ENCODE data around the gene AHCTF1. TPM values are rescaled to one million over a fixed set of nuclear protein-coding genes. Genes with fewer than 3 reads are reported as not detected.
"Not testable (repeated sequence)": the region's sequence is repeated elsewhere in the genome, so short reads cannot be mapped to it uniquely, and the experiment has no call there.

Gene AHCTF1
- total and polyA plus RNA-seq, 7 donors = 3.7 to 61.8 (median 35.7) TPM

- 91% methylated on average over 7 of the region's 7 CpGs for WGBS, 2 donors
- Histone ChIP-seq H3K9me3 (no peaks in the 10 kb centered on the region), H3K27me3 (no peaks in the 10 kb centered on the region), H3K4me3 (no peak overlapping the region), H3K36me3 (peaks cover 0 to 27% (median 2%) of the 10 kb centered on the region in 4 donors), H3K4me1 (peaks cover 0 to 44% (median 31%) of the 10 kb centered on the region in 4 donors), H3K27ac (no peak overlapping the region)
- no peak for TF ChIP-seq CTCF (IDR thresholded peaks at IDR 0.05)
- TF ChIP-seq POLR2AphosphoS5 (IDR thresholded peaks at IDR 0.05) = no peak
- no peak for DNase-seq
- intact Hi-C loops (cut with DNase I) = no loop called here
These were observed 11.8 kb downstream of the AHCTF1 start for GRCh38 chr1:246919902-246920301.

- Histone ChIP-seq H3K4me1 (peaks cover 0 to 24% (median 11%) of the 10 kb centered on the region in 4 donors), H3K36me3 (peaks cover 0 to 59% (median 11%) of the 10 kb centered on the region in 4 donors)
- intact Hi-C loops (cut with DNase I); H3K27me3 ChIP-seq; H3K9me3 ChIP-seq; H3K27ac ChIP-seq; H3K4me3 ChIP-seq; DNase-seq: not testable (repeated sequence)
- 87 to 95% methylated on average over 7 of the region's 7 CpGs for WGBS, 2 donors
These were observed 15.5 kb downstream of the AHCTF1 start for GRCh38 chr1:246916026-246916923.

- H3K27ac ChIP-seq = no peak overlapping the region
- H3K36me3 ChIP-seq = peaks cover 12 to 77% (median 38%) of the 10 kb centered on the region in 4 donors
- H3K9me3 ChIP-seq = no peaks in the 10 kb centered on the region
- WGBS, 2 donors = 76 to 82% methylated on average over 1 of the region's 1 CpG
- no peak overlapping the region for H3K4me3 ChIP-seq
- no peaks in the 10 kb centered on the region for H3K27me3 ChIP-seq
- intact Hi-C loops (cut with DNase I) = no loop called here
- DNase-seq = no peak
- TF ChIP-seq EP300 (IDR thresholded peaks at IDR 0.05) (no peak), POLR2A (IDR thresholded peaks at IDR 0.05) (no peak), CTCF (IDR thresholded peaks at IDR 0.05) (peak in 1 of 4 experiments; percentile 30), POLR2AphosphoS5 (IDR thresholded peaks at IDR 0.05) (no peak)
- H3K4me1 ChIP-seq = peaks cover 0 to 6% (median 2%) of the 10 kb centered on the region in 4 donors
These were observed 24.3 kb downstream of the AHCTF1 start for GRCh38 chr1:246907472-246907871.

- H3K9me3 ChIP-seq = no peaks in the 10 kb centered on the region
- no peak overlapping the region for H3K27ac ChIP-seq
- intact Hi-C loops (cut with DNase I) = no loop called here
- no peak overlapping the region for H3K4me3 ChIP-seq
- 34 to 65% methylated on average over 1 of the region's 1 CpG for WGBS, 2 donors
- H3K36me3 ChIP-seq = peaks cover 12 to 79% (median 41%) of the 10 kb centered on the region in 4 donors
- no peaks in the 10 kb centered on the region for H3K27me3 ChIP-seq
- peaks cover 0 to 6% (median 2%) of the 10 kb centered on the region in 4 donors for H3K4me1 ChIP-seq
- DNase-seq = no peak
- TF ChIP-seq POLR2A (IDR thresholded peaks at IDR 0.05) (no peak), POLR2AphosphoS5 (IDR thresholded peaks at IDR 0.05) (no peak), EP300 (IDR thresholded peaks at IDR 0.05) (no peak), CTCF (IDR thresholded peaks at IDR 0.05) (no peak)
These were observed 24.9 kb downstream of the AHCTF1 start for GRCh38 chr1:246906833-246907232.

GRCh38 chr1:246901874-246902273, 29.9 kb downstream of the AHCTF1 start:
- no peaks in the 10 kb centered on the region for H3K4me1 ChIP-seq
- H3K27me3 ChIP-seq = no peaks in the 10 kb centered on the region
- H3K4me3 ChIP-seq = no peak overlapping the region
- TF ChIP-seq POLR2A (IDR thresholded peaks at IDR 0.05) = no peak
- TF ChIP-seq EP300 (IDR thresholded peaks at IDR 0.05) = no peak
- no peak for TF ChIP-seq CTCF (IDR thresholded peaks at IDR 0.05)
- TF ChIP-seq POLR2AphosphoS5 (IDR thresholded peaks at IDR 0.05) = no peak
- intact Hi-C loops (cut with DNase I) = no loop called here
- H3K36me3 ChIP-seq = peaks cover 12 to 96% (median 61%) of the 10 kb centered on the region in 4 donors
- H3K27ac ChIP-seq = no peak overlapping the region
- H3K9me3 ChIP-seq = no peaks in the 10 kb centered on the region
- WGBS, 2 donors = 94 to 96% methylated on average over 5 of the region's 5 CpGs
- DNase-seq = no peak

Measured in sigmoid colon (tissue), 7 donors.